GM19035 (cell line): Measurements from ENCODE around the gene SYNDIG1.

Experiments
- ATAC-seq: cut with Tn5 transposase; IDR thresholded peaks from one replicate; pipeline ENCODE4 v1.9.1; 2021; ENCODE audit not compliant: unreplicated experiment

SYNDIG1 gene

GRCh38 chr20:24669701-24670100, 200.3 kb downstream of the SYNDIG1 start:
- no peak for ATAC-seq

- ATAC-seq: no peak
Measured at GRCh38 chr20:24670341-24670872, 201.0 kb downstream of the SYNDIG1 start.

- ATAC-seq: no peak
Measured at GRCh38 chr20:24670981-24671380, 201.6 kb downstream of the SYNDIG1 start.

- ATAC-seq: no peak
Measured at GRCh38 chr20:24672181-24672880, 202.9 kb downstream of the SYNDIG1 start.

GRCh38 chr20:24672886-24673677, 203.7 kb downstream of the SYNDIG1 start:
- no peak for ATAC-seq

- ATAC-seq: no peak
Measured at GRCh38 chr20:24673678-24674570, 204.5 kb downstream of the SYNDIG1 start.

GRCh38 chr20:24674921-24675605, 205.6 kb downstream of the SYNDIG1 start:
- no peak for ATAC-seq

- ATAC-seq: no peak
Measured at GRCh38 chr20:24675651-24676352, 206.4 kb downstream of the SYNDIG1 start.

GRCh38 chr20:24676353-24676977, 207.0 kb downstream of the SYNDIG1 start:
- no peak for ATAC-seq

GRCh38 chr20:24676978-24677370, 207.5 kb downstream of the SYNDIG1 start:
- ATAC-seq: no peak

GRCh38 chr20:24677626-24678315, 208.3 kb downstream of the SYNDIG1 start:
- no peak for ATAC-seq

- no peak for ATAC-seq
Measured at GRCh38 chr20:24678351-24679106, 209.1 kb downstream of the SYNDIG1 start.

GRCh38 chr20:24679448-24680047, 210.1 kb downstream of the SYNDIG1 start:
- no peak for ATAC-seq

- ATAC-seq: no peak
Measured at GRCh38 chr20:24681634-24682495, 212.4 kb downstream of the SYNDIG1 start.

GRCh38 chr20:24682496-24682985, 213.1 kb downstream of the SYNDIG1 start:
- no peak for ATAC-seq

- ATAC-seq: no peak
Measured at GRCh38 chr20:24683676-24684075, 214.2 kb downstream of the SYNDIG1 start.

GRCh38 chr20:24684421-24684871, 215.0 kb downstream of the SYNDIG1 start:
- no peak for ATAC-seq
